T-cell (primary cell): ENCODE data around the gene HLA-DRB5. TPM values are rescaled to one million over a fixed set of nuclear protein-coding genes. Genes with fewer than 3 reads are reported as not detected.
A peak's percentile ranks its signal among the peaks of the same experiment; 100 is the strongest.
"Not testable (repeated sequence)": the region's sequence is repeated elsewhere in the genome, so short reads cannot be mapped to it uniquely, and the experiment has no call there.

Experiments
- ATAC-seq, 4 experiments: fragments of 200-7000 bp in 3 of 4; fragments of 150-1000 bp in 1 of 4; cut with Tn5 transposase; replicated peaks in 1 of 4; 1 replicate in 3 of 4; 2 replicates in 1 of 4; pipeline ENCODE4 v1.10.0; 2021; ENCODE audit warnings: moderate library complexity in 3 of 4, mild to moderate bottlenecking in 2 of 4, moderate number of reproducible peaks in 1 of 4
- CTCF ChIA-PET, 2 donors: fragments of 300-600 bp; sonication (Branson Sonifier 250); formaldehyde crosslinking; loops; one replicate each; lab custom pipeline; 2022; ENCODE audit warnings: antibody characterized with exemption in 2 of 2; lab: Charles Lee
- POLR2A ChIA-PET, 2 donors: fragments of 300-600 bp; sonication (Branson Sonifier 250); formaldehyde crosslinking; loops; one replicate each; lab custom pipeline; 2022; ENCODE audit warnings: antibody characterized with exemption in 2 of 2; lab: Charles Lee
- DNase-seq, 35 experiments: peaks; one replicate each; pipeline versions ENCODE4 v3.0.0 to v3.0.0-alpha.2; 2013 to 2023
- H3K27ac ChIP-seq: one replicate; pipeline ENCODE4 v1.5.1; 2013; ENCODE audit warnings: low read length
- H3K27me3 ChIP-seq, 2 experiments: replicated peaks in 1 of 2; 1 replicate in 1 of 2; 2 replicates in 1 of 2; pipeline versions ENCODE4 v1.6.1 to v1.7.0; 2013; ENCODE audit warnings: low read length in 1 of 2, mixed read lengths in 1 of 2; ENCODE audit not compliant: control insufficient read depth in 2 of 2, insufficient read depth in 2 of 2; ENCODE audit errors: extremely low read depth in 1 of 2
- H3K36me3 ChIP-seq, 2 donors: 1 replicate in 1 of 2; 2 replicates in 1 of 2; pipeline versions ENCODE4 v1.6.1 to v1.7.0; 2013; ENCODE audit warnings: low read length in 1 of 2; ENCODE audit not compliant: control insufficient read depth in 2 of 2, insufficient read depth in 1 of 2; ENCODE audit errors: extremely low read depth in 1 of 2
- H3K4me1 ChIP-seq, 2 experiments: 1 replicate in 1 of 2; 2 replicates in 1 of 2; pipeline versions ENCODE4 v1.6.1 to v1.7.0; 2013; ENCODE audit warnings: low read length in 2 of 2, mixed read lengths in 1 of 2; ENCODE audit not compliant: insufficient read depth in 2 of 2, control insufficient read depth in 1 of 2; ENCODE audit errors: extremely low read depth in 1 of 2
- H3K4me3 ChIP-seq, 2 donors: 1 replicate in 1 of 2; 2 replicates in 1 of 2; pipeline versions ENCODE4 v1.5.1 to v1.7.0; 2013; ENCODE audit warnings: mild to moderate bottlenecking in 2 of 2, low read length in 1 of 2, moderate library complexity in 1 of 2; ENCODE audit not compliant: control insufficient read depth in 1 of 2; ENCODE audit errors: extremely low read depth in 1 of 2
- H3K9me3 ChIP-seq: 2 replicates; pipeline ENCODE4 v1.7.0; 2013
- H3K27ac Mint-ChIP-seq, 2 donors: one replicate each; pipeline ENCODE4 v1.8.0; 2020 to 2021; ENCODE audit warnings: mild to moderate bottlenecking in 2 of 2, mixed read lengths in 2 of 2
- H3K27me3 Mint-ChIP-seq, 2 donors: one replicate each; pipeline ENCODE4 v1.8.0; 2021 to 2022; ENCODE audit warnings: mixed read lengths in 2 of 2
- H3K36me3 Mint-ChIP-seq: one replicate; pipeline ENCODE4 v1.8.0; 2021; ENCODE audit warnings: mixed read lengths
- H3K4me1 Mint-ChIP-seq, 3 donors: one replicate each; pipeline ENCODE4 v1.8.0; 2020 to 2022; ENCODE audit warnings: mixed read lengths in 3 of 3, mild to moderate bottlenecking in 1 of 3
- H3K4me3 Mint-ChIP-seq, 3 donors: one replicate each; pipeline ENCODE4 v1.8.0; 2020 to 2022; ENCODE audit warnings: mild to moderate bottlenecking in 3 of 3, mixed read lengths in 3 of 3, moderate library complexity in 3 of 3
- H3K9me3 Mint-ChIP-seq, 3 donors: one replicate each; pipeline ENCODE4 v1.8.0; 2020 to 2022; ENCODE audit warnings: mixed read lengths in 3 of 3
- WGBS: methylation state at CpG from one replicate; pipeline ENCODE4 v1.1.5; 2013; ENCODE audit warnings: missing lambda C conversion rate; ENCODE audit not compliant: insufficient coverage; 5-methylcytosine and 5-hydroxymethylcytosine counted together
- total RNA-seq, 35 experiments: library from RNA in 6 of 35; stranded (reverse) in 6 of 35; fragments of 120-200 nt in 1 of 35; gene quantifications; one replicate each; pipeline versions ENCODE4 v1.2.1 to v1.2.4 and lab custom pipeline; 2013 to 2026

Gene HLA-DRB5
- total RNA-seq: 10 to 100 TPM in 1 of 5 donors, 1 to 10 TPM in 3, not detected in 1; 3.2 to 14.0 (median 8.0) TPM
- total RNA-seq (2013): 4.0 TPM
- 1.8 to 18.8 (median 10.6) reads per million in 29 experiments for total RNA-seq (lab: John Stamatoyannopoulos, UW)

GRCh38 chr6:32529697-32530430 is at the start of gene HLA-DRB5:
TSS of gene HLA-DRB5 (minus strand) at chr6:32530287. CDS start at chr6:32530224, 63 bp downstream.
- H3K9me3 Mint-ChIP-seq: no peaks in the 10 kb centered on the region
- H3K4me3 Mint-ChIP-seq: peak within 1 kb of the TSS; percentile 34 to 69 (median 37)
- ChIA-PET CTCF (interaction anchor here in 1 of 2 donors (0.5 kb wide), 1 partner anchor 155 kb away, joined by 5 read pairs; no protein-coding TSS in a partner anchor), POLR2A (no interaction called here)
- peak within 1 kb of the TSS in 1 of 2 donors; percentile 25 for H3K27ac Mint-ChIP-seq
- H3K4me1 Mint-ChIP-seq: peaks cover 1 to 5% (median 5%) of the 10 kb centered on the region in 3 donors
- H3K27me3 ChIP-seq: no peaks in the 10 kb centered on the region
- no CpG with 5 or more reads among the region's 4 CpGs for WGBS
- DNase-seq (peak in 8 of 35 experiments; percentile 1 to 37 (median 4)), ATAC-seq (peak; percentile 23 to 73 (median 59))
- no peaks in the 10 kb centered on the region for H3K36me3 ChIP-seq
- H3K9me3 ChIP-seq: no peaks in the 10 kb centered on the region
- peak within 1 kb of the TSS in 1 of 2 donors; percentile 41 for H3K4me3 ChIP-seq
- H3K4me1 ChIP-seq: no peaks in the 10 kb centered on the region
- H3K27ac ChIP-seq: peak within 1 kb of the TSS; percentile 34
- no peaks in the 10 kb centered on the region for H3K36me3 Mint-ChIP-seq
- H3K27me3 Mint-ChIP-seq: peaks cover 0 to 3% of the 10 kb centered on the region in 2 donors

DNA sequence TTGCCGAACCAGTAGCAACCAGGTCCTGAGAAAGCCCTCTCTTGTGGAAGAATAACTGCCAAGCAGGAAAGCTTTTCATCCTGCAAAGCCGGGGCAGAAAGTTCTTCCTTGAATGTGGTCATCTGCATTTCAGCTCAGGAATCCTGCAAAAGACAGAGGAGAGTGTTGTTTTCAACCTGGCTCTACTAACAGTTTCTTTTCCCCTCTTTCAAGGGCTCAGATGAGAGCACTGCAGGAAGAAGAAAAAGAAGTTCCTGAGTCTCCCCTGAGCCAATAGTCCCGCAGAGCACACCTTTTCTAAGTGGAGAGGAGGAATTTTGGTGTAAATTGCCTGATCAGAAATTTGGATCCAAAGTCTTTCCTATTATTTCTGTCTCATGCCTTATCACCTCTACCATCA is 48.9 kb upstream of the HLA-DRB5 start:
- no peak for ATAC-seq
- Histone ChIP-seq H3K4me3 (no peak overlapping the region), H3K27ac (no peak overlapping the region), H3K27me3 (no peaks in the 10 kb centered on the region), H3K4me1 (peaks cover 0 to 4% of the 10 kb centered on the region in 2 experiments), H3K36me3 (no peaks in the 10 kb centered on the region), H3K9me3 (no peaks in the 10 kb centered on the region)
- peak overlapping the region in 1 of 3 donors; percentile 38 for H3K4me3 Mint-ChIP-seq
- no peaks in the 10 kb centered on the region for H3K9me3 Mint-ChIP-seq
- POLR2A ChIA-PET: interaction anchor here in 1 of 2 donors (0.6 kb wide), 1 partner anchor 31 kb away, joined by 6 read pairs; no protein-coding TSS in a partner anchor
- no peak overlapping the region for H3K27ac Mint-ChIP-seq
- CTCF ChIA-PET: no interaction called here
- peaks cover 7% of the 10 kb centered on the region for H3K36me3 Mint-ChIP-seq
- H3K4me1 Mint-ChIP-seq: peaks cover 4 to 29% (median 18%) of the 10 kb centered on the region in 3 donors
- no peak for DNase-seq
- H3K27me3 Mint-ChIP-seq: peaks cover 0 to 11% of the 10 kb centered on the region in 2 donors
- 0% methylated on average over 2 of the region's 3 CpGs for WGBS

- H3K36me3 ChIP-seq, H3K4me3 Mint-ChIP-seq, H3K27ac Mint-ChIP-seq, H3K36me3 Mint-ChIP-seq, H3K27me3 ChIP-seq, H3K9me3 Mint-ChIP-seq, H3K9me3 ChIP-seq, DNase-seq, CTCF ChIA-PET, H3K4me1 ChIP-seq, H3K4me3 ChIP-seq, ATAC-seq, H3K27ac ChIP-seq: not testable (repeated sequence)
- WGBS: 17% methylated on average over 2 of the region's 5 CpGs
- Mint-ChIP-seq H3K4me1 (peaks cover 0 to 22% (median 18%) of the 10 kb centered on the region in 3 donors), H3K27me3 (peaks cover 0 to 11% of the 10 kb centered on the region in 2 donors)
- POLR2A ChIA-PET: interaction anchor here in 1 of 2 donors (0.6 kb wide), 1 partner anchor 110 kb away, joined by 4 read pairs; no protein-coding TSS in a partner anchor
Measured at GRCh38 chr6:32577493-32577892, 47.4 kb upstream of the HLA-DRB5 start.

DNA sequence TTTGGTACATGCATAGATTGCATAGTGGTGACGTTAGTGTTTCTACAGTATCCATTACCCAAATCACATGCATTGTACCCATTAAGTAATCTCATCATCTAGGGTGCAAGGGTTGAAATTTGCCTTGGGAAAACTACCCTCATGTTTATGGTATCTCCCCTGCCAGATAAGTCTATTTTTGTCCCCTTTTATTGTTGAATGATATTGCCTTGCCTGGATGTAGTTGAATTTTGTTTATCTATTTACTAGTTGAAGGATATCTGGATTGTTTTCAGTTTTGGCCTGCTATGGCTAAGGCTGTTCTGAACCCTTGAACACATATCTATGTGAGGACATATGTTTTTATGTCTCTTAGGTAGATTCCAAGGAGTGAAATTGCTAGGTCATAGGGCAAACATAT is 46.2 kb upstream of the HLA-DRB5 start:
- ChIA-PET CTCF (no interaction called here), POLR2A (no interaction called here)
- Mint-ChIP-seq H3K4me1 (peaks cover 0 to 21% (median 18%) of the 10 kb centered on the region in 3 donors), H3K36me3 (peaks cover 4% of the 10 kb centered on the region), H3K9me3 (no peaks in the 10 kb centered on the region), H3K27me3 (peaks cover 0 to 11% of the 10 kb centered on the region in 2 donors), H3K27ac (no peak overlapping the region), H3K4me3 (no peak overlapping the region)
- H3K9me3 ChIP-seq: no peaks in the 10 kb centered on the region
- peaks cover 0 to 2% of the 10 kb centered on the region in 2 experiments for H3K4me1 ChIP-seq
- DNase-seq (no peak), ATAC-seq (no peak)
- no peaks in the 10 kb centered on the region for H3K36me3 ChIP-seq
- WGBS: no CpG with 5 or more reads among the region's 1 CpG
- no peak overlapping the region for H3K27ac ChIP-seq
- H3K4me3 ChIP-seq: no peak overlapping the region
- no peaks in the 10 kb centered on the region for H3K27me3 ChIP-seq

GRCh38 chr6:32570363-32570905 is 40.3 kb upstream of the HLA-DRB5 start:
- ChIA-PET CTCF (interaction anchor here in 1 of 2 donors (0.6 kb wide), 1 partner anchor 8 kb away, joined by 3 read pairs; no protein-coding TSS in a partner anchor), POLR2A (no interaction called here)
- H3K4me1 ChIP-seq: no peaks in the 10 kb centered on the region
- no peaks in the 10 kb centered on the region for H3K36me3 ChIP-seq
- no peak for DNase-seq
- H3K27me3 ChIP-seq: no peaks in the 10 kb centered on the region
- 86% methylated on average over 1 of the region's 4 CpGs for whole genome bisulfite sequencing
- no peak overlapping the region for H3K4me3 Mint-ChIP-seq
- H3K36me3 Mint-ChIP-seq: no peaks in the 10 kb centered on the region
- no peak for ATAC-seq
- no peak overlapping the region for H3K4me3 ChIP-seq
- no peaks in the 10 kb centered on the region for H3K9me3 ChIP-seq
- H3K27me3 Mint-ChIP-seq: peaks cover 0 to 6% of the 10 kb centered on the region in 2 donors
- no peak overlapping the region for H3K27ac Mint-ChIP-seq
- peaks cover 6 to 10% (median 8%) of the 10 kb centered on the region in 3 donors for H3K4me1 Mint-ChIP-seq
- H3K9me3 Mint-ChIP-seq: no peaks in the 10 kb centered on the region
- no peak overlapping the region for H3K27ac ChIP-seq

GRCh38 chr6:32568561-32568960 is 38.5 kb upstream of the HLA-DRB5 start:
- Histone ChIP-seq H3K4me1 (no peaks in the 10 kb centered on the region), H3K36me3 (no peaks in the 10 kb centered on the region), H3K4me3 (no peak overlapping the region), H3K9me3 (no peaks in the 10 kb centered on the region), H3K27me3 (no peaks in the 10 kb centered on the region), H3K27ac (no peak overlapping the region)
- Mint-ChIP-seq H3K9me3 (no peaks in the 10 kb centered on the region), H3K27me3 (no peaks in the 10 kb centered on the region), H3K4me3 (peak overlapping the region in 1 of 3 donors; percentile 31), H3K36me3 (no peaks in the 10 kb centered on the region), H3K27ac (peak overlapping the region in 1 of 2 donors; percentile 45), H3K4me1 (peaks cover 6 to 10% (median 8%) of the 10 kb centered on the region in 3 donors)
- POLR2A ChIA-PET: no interaction called here
- ATAC-seq (peak in 1 of 4 experiments; percentile 68), DNase-seq (peak in 1 of 35 experiments; percentile 12)
- CTCF ChIA-PET: no interaction called here
- WGBS: no CpG with 5 or more reads among the region's 6 CpGs
